Chondrocyte (in vitro differentiated cells): ENCODE results near the gene NT5DC3. TPM values are rescaled to one million over a fixed set of nuclear protein-coding genes. Genes with fewer than 3 reads are reported as not detected.
A peak's percentile ranks its signal among the peaks of the same experiment; 100 is the strongest.

Experiments used
- DNase-seq: peaks from one replicate; pipeline ENCODE4 v3.0.0; 2021; ENCODE audit warnings: mixed read lengths, low spot score
- H3K27ac Mint-ChIP-seq: one replicate; pipeline ENCODE4 v1.8.0; 2021; ENCODE audit warnings: mild to moderate bottlenecking, moderate library complexity, mixed read lengths; ENCODE audit not compliant: unreplicated experiment
- H3K27me3 Mint-ChIP-seq: 2 replicates; pipeline ENCODE4 v1.8.0; 2021; ENCODE audit warnings: low read depth, mixed read lengths
- H3K36me3 Mint-ChIP-seq: 2 replicates; pipeline ENCODE4 v1.8.0; 2021; ENCODE audit warnings: low read depth, mixed read lengths
- H3K4me1 Mint-ChIP-seq: 2 replicates; pipeline ENCODE4 v1.8.0; 2021; ENCODE audit warnings: low read depth, mild to moderate bottlenecking, mixed read lengths
- H3K4me3 Mint-ChIP-seq: one replicate; pipeline ENCODE4 v1.8.0; 2021; ENCODE audit warnings: mild to moderate bottlenecking, moderate library complexity, mixed read lengths; ENCODE audit not compliant: unreplicated experiment
- H3K9me3 Mint-ChIP-seq: 2 replicates; pipeline ENCODE4 v1.8.0; 2021; ENCODE audit warnings: low read depth, mixed read lengths
- CTCF ChIP-seq: fragments of 200-600 bp; sonication (generic); IDR thresholded peaks from 2 replicates; pipeline ENCODE4 v1.5.0; 2021; ENCODE audit warnings: antibody characterized with exemption, mild to moderate bottlenecking, moderate library complexity
- total RNA-seq: library from RNA; stranded (reverse); gene quantifications from 3 replicates; pipeline ENCODE4 v1.2.1, GENCODE V29; 2021

Gene NT5DC3
- total RNA-seq, 1 donor from 2014 or later, result 26.2 TPM

- no peak for TF ChIP-seq CTCF
- H3K4me1 Mint-ChIP-seq, result peaks cover 37% of the 10 kb centered on the region
- peaks cover 3% of the 10 kb centered on the region for H3K36me3 Mint-ChIP-seq
- no peak overlapping the region for H3K27ac Mint-ChIP-seq
- no peak overlapping the region for H3K4me3 Mint-ChIP-seq
- H3K9me3 Mint-ChIP-seq, result peaks cover 4% of the 10 kb centered on the region
- H3K27me3 Mint-ChIP-seq, result no peaks in the 10 kb centered on the region
- no peak for DNase-seq
Observed at GRCh38 chr12:103864710-103865109, 23.7 kb upstream of the NT5DC3 start.

GRCh38 chr12:103858953-103859601 lies 18.0 kb upstream of the NT5DC3 start:
- peaks cover 3% of the 10 kb centered on the region for H3K36me3 Mint-ChIP-seq
- peaks cover 2% of the 10 kb centered on the region for H3K9me3 Mint-ChIP-seq
- H3K4me1 Mint-ChIP-seq, result peaks cover 52% of the 10 kb centered on the region
- no peaks in the 10 kb centered on the region for H3K27me3 Mint-ChIP-seq
- peak overlapping the region; percentile 99 for H3K27ac Mint-ChIP-seq
- no peak for TF ChIP-seq CTCF
- DNase-seq, result no peak
- H3K4me3 Mint-ChIP-seq, result no peak overlapping the region

DNA sequence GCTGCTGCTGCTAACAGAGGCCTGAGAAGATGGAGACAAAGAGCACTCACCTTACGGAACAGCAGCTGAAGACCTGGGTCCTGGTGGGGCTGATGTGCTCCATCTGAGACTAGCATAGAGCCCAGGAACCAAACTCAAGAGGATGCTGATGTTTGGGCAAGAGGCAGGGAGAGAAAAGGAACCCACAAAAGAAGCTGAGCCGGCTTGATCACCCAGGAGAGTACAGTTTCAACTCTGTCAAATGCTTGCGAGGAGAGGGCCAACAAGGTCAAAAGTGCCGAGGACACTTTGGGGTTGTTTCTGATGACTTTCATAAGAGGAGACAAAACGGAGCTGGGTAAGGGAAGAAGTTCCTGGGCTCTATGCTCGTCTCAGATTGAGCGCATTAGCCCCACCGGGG lies 17.3 kb upstream of the NT5DC3 start:
- no peak overlapping the region for H3K4me3 Mint-ChIP-seq
- TF ChIP-seq CTCF, result no peak
- peaks cover 2% of the 10 kb centered on the region for H3K9me3 Mint-ChIP-seq
- peaks cover 3% of the 10 kb centered on the region for H3K36me3 Mint-ChIP-seq
- H3K27me3 Mint-ChIP-seq, result no peaks in the 10 kb centered on the region
- peaks cover 52% of the 10 kb centered on the region for H3K4me1 Mint-ChIP-seq
- DNase-seq, result no peak
- peak overlapping the region; percentile 99 for H3K27ac Mint-ChIP-seq

DNA sequence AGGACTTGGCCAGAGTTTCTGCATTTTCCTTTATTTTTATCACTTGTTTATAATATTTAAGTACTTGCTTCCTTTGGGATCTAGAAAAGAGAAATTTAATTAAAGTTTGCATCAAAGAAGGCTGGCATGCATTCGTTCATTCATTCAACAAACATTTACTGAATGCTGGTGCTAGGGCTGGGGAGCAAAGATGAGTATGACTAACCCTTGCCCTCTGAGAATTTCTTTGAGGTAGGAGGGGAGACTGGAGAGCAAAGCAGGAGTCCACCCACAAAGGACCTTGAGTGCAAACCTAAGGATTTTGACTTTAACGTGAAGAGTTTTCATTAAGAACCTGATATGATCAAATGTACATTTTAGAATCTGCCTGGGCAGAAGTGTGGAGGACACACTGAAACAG lies 16.1 kb upstream of the NT5DC3 start:
- TF ChIP-seq CTCF, result no peak
- Mint-ChIP-seq H3K36me3 (peaks cover 3% of the 10 kb centered on the region), H3K9me3 (peaks cover 2% of the 10 kb centered on the region), H3K27ac (peak overlapping the region; percentile 63), H3K4me3 (no peak overlapping the region), H3K4me1 (peaks cover 58% of the 10 kb centered on the region), H3K27me3 (no peaks in the 10 kb centered on the region)
- no peak for DNase-seq

DNA sequence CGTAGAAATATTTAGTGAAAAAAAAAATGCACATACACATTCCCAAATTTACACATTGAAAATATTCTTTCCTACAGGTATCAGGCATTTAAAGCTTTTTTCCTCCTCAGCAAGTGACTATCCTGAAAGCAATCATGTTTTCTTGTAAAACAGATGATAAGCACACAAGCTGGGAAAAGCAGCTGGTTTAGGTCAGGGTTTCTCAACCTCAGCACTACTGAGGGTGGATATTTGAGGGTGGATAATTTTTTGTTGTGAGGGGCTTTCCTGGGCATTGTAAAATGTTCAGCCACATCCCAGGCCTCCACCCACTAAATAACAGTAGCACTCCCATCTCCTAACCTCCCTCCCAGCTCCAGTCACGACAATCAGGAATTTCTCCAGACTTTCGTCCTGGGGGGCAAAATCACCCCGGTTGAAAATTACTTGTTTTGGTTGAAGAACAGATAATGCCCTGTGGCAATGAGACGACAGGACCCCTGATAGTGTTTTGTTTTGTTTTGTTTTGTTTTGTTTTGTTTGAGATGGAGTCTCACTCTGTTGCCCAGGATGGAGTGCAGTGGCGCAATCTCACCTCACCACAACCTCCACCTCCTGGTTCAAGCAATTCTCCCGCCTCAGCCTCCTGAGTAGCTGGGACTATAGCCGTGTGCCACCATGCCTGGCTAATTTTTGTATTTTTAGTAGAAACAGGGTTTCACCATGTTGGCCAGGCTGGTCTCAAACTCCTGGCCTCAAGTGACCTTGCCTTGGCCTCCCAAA lies 15.0 kb upstream of the NT5DC3 start:
- Mint-ChIP-seq H3K4me3 (no peak overlapping the region), H3K9me3 (peaks cover 2% of the 10 kb centered on the region), H3K27me3 (no peaks in the 10 kb centered on the region), H3K36me3 (peaks cover 3% of the 10 kb centered on the region), H3K4me1 (peaks cover 65% of the 10 kb centered on the region), H3K27ac (peak overlapping the region; percentile 70)
- no peak for DNase-seq
- no peak for TF ChIP-seq CTCF
